Right renal cortex interstitium (tissue), 3 donors: ENCODE measurements around the gene AMIGO3. TPM values are rescaled to one million over a fixed set of nuclear protein-coding genes. Genes with fewer than 3 reads are reported as not detected.

ENCODE experiments used
- DNase-seq, 3 donors: peaks; one replicate each; pipeline ENCODE4 v3.0.0-alpha.2; 2013; ENCODE audit warnings: low read depth in 3 of 3, low spot score in 2 of 3
- polyA plus RNA-seq, 3 donors: library from polyadenylated mRNA; unstranded; fragments of 120-200 nt; gene quantifications; one replicate each; pipeline ENCODE4 v1.2.1, GENCODE V29; 2013; ENCODE audit not compliant: insufficient read length in 3 of 3

AMIGO3 gene
- polyA plus RNA-seq, 3 donors, result 0.93 to 1.5 (median 1.0) TPM

GRCh38 chr3:49725906-49726681, 6.6 kb upstream of the AMIGO3 start:
- no peak for DNase-seq

GRCh38 chr3:49724586-49724985, 5.1 kb upstream of the AMIGO3 start:
- DNase-seq, result no peak

- peak; percentile 76 to 94 (median 86) for DNase-seq
Measured at GRCh38 chr3:49723628-49724551, 4.4 kb upstream of the AMIGO3 start, which contains the start of gene GMPPB. GMPPB (minus strand) TSS chr3:49723951; CDS start chr3:49723726, 225 bp downstream.

DNA sequence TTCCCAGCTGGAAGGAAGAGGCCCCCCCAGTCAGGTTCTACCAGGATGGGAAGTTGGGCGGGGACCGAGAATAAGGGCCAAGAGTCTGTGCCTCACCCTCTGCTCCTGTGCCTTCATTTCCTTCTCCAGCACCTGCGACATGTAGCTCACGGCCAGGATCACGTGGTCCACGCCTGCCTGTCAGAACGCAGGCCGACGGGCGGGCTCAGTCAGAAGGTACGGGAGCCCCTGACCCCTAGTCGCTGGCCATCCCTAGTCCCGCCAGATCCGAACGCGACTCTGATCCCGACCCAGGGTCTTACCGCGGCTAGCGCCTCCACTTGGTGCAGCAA, 3.8 kb upstream of the AMIGO3 start:
- DNase-seq, result peak in 1 of 3 donors; percentile 19

DNA sequence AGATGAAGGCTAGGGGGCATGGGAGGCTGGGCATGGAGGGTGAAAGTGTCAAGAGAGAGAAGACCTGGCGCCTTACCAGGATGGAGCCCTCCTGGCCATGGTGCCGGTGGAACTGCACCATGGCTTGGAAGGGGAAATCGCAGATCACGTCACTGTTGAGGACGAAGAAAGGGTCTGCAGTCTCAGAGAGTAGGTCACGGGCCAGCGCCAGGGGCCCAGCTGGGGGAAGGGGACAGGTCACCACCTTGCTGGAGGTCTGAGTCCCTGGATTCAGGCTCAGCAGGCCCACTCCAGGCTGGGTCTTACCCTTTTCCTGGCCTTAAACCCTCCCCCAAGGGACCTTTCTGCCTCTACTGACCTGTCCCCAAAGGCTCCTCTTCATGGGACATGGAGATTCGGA, 3.4 kb upstream of the AMIGO3 start:
- no peak for DNase-seq

- no peak for DNase-seq
Measured at GRCh38 chr3:49721896-49722781, 2.7 kb upstream of the AMIGO3 start.

DNA sequence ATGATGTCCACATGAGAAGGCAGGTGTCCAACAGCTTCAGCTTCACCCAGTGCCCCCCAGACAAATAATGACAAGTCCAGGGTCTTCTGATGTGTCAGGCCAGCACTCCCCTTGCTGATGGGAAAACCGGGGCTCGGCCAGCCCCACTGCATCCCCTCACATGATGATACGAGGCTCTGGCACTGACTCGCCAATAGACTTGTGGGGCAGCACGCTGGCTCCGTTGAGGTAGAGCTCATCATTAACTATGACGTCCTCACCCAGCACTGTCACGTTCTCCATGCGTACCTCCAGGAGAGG, 2.1 kb upstream of the AMIGO3 start:
- no peak for DNase-seq

GRCh38 chr3:49720855-49721595, 1.5 kb upstream of the AMIGO3 start:
- no peak for DNase-seq

GRCh38 chr3:49718858-49719213, 648 bp downstream of the AMIGO3 start:
- DNase-seq, result no peak

GRCh38 chr3:49717959-49718857, 1.3 kb downstream of the AMIGO3 start:
- DNase-seq, result peak in 1 of 3 donors; percentile 4

DNA sequence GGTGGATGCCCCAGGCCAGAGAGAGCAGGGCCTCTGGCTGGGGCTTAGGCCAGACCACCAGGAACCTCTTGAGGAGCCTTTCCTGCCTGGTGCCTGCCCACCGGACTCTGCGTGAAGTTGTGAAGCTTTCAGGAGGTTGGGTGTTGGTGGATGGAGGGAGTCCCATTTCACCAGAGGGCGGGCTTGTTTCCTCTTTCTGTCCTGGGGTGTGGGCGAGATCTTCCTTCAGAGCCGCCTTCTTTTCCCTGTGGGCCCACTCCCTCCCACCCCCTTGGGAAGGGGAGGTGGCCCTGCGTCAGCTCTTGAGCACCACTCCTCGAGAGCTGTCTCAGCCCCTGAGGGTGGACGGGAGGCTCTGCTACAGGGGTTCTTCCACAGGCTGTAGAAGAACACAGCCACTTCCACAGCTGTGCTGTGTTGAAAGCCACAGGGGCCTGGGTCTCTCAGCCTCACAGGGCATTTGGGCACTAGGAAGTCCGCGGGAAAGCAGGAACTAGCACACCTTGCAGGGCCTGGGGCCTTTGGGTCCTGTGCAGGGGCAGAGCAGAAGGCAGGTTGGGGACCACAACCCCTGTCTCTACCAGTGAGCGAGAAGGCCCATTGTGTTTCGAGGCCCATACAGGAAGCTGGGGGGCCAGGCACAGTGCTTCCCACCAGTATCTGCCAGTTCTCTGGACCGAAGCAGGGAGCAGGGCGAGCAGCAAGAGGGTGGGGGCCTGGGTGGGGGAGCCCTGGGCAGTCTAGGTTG, 2.1 kb downstream of the AMIGO3 start:
- DNase-seq, result no peak

- DNase-seq, result no peak
Measured at GRCh38 chr3:49716691-49717210, 2.7 kb downstream of the AMIGO3 start.

DNA sequence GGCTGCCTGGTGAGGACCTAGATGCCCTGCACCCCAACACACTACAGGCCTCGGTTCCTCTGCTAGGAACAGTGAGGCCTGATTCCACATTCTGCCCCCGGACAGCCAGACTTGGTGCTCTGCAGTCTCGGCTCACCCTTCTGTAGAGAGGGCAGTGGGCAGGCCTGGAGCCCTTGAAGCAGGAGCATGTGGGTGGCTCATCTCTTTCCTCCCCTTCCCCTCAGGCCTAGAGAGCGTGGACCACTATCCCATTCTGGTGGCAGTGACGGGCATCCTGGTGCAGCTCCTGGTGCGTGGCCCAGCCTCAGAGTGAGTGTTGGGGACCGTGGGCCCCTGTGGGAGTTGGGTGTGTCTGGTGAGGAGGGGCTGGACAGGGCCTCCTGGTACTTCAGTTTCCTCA, 3.3 kb downstream of the AMIGO3 start:
- no peak for DNase-seq

DNA sequence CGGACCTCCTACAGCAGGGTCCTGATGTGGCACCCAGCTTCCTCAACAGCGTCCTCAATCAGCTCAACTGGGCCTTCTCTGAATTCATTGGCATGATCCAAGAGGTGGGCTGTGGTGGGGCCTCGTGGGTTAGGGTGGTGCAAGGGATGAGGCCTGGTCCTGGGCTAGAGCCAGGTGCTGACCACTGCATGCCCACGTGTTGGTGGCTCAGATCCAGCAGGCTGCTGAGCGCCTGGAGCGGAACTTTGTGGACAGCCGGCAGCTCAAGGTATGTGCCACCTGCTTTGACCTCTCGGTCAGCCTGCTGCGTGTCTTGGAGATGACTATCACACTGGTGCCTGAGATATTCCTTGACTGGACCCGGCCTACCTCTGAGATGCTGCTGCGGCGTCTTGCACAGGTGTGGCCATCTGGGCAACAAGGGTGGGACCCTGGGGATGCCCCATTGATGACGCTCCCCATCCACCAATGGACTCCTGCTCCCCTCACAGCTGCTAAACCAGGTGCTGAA, 3.8 kb downstream of the AMIGO3 start:
- no peak for DNase-seq

DNA sequence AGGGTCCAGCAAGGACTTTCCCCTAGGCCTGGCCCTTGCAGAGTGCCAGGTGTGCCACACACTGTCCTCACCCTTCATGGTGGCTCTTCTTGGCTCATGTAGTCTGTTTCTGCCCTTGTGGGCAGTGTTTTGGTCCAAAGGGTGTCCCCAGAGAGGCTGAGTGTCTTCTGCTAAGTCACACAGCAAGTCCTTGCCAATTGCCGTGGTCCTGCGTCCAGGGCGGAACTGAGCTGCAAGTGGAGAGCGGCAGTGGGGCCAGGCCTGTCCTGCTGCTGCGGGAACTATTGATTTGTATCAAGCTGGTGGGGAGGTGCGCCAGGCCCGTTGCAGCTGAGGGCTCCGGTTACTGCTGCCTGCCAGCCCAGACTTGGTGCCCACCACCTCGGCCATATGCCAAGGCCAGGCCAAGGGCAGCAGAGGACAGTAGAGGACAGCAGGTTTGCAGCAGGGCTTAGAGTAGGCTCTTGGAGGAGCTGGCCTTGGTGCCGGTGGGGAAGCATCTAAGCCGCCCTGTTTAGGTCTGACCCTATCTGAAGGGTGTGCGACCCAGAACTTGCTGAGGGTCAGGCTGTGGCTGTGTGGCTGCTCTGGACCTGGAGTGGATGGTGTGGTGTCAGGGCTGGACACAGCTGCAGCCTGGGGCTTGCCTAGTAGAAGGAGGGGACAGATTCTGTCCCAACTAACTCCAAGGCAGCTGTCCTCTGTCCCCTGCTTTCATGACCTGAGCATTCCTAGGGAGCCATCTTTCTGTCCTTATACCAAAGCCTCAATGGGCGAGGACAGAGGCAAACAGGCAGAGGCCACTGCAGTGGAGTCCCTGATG, 4.5 kb downstream of the AMIGO3 start:
- DNase-seq, result no peak

GRCh38 chr3:49713336-49714105, 6.0 kb downstream of the AMIGO3 start:
- DNase-seq, result no peak
